Measurements from ENCODE around the gene UBD. TPM values are rescaled to one million over a fixed set of nuclear protein-coding genes. Genes with fewer than 3 reads are reported as not detected.

Gene UBD
- total and polyA plus RNA-seq, 9 of the 15 experiments (the other 6 are each of a cell fraction or from before 2014, with no cell fraction given) = not detected

- Histone ChIP-seq H3K4me1 (replicated peaks in 1 of 2; ENCODE audit: control insufficient read depth in 2 of 2, insufficient read depth in 2 of 2, low read length in 2 of 2) (no peaks in the 10 kb centered on the region; a peak in 1 of 5 replicates), H3K4me2 (ENCODE audit: insufficient read depth, low read length) (no peak overlapping the region), H3K27ac (ENCODE audit: extremely low read depth, low read depth, low read length) (no peak overlapping the region), H3K9me3 (replicated peaks; ENCODE audit: control insufficient read depth, insufficient read depth, low read depth, low read length) (no peaks in the 10 kb centered on the region), H4K20me1 (replicated peaks; ENCODE audit: control insufficient read depth, insufficient read depth, low read length) (no peaks in the 10 kb centered on the region), H3K9ac (ENCODE audit: insufficient read depth in 1 of 2, low read depth in 2 of 2, low read length in 2 of 2) (no peak overlapping the region), H3K36me3 (ENCODE audit: control insufficient read depth, insufficient read depth, low read length) (no peaks in the 10 kb centered on the region), H3K79me2 (ENCODE audit: control insufficient read depth, insufficient read depth, low read length) (no peaks in the 10 kb centered on the region), H2AFZ (ENCODE audit: low read depth, low read length) (no peak overlapping the region), H3K9me1 (ENCODE audit: control insufficient read depth, insufficient read depth, low read length) (no peaks in the 10 kb centered on the region), H3K27me3 (ENCODE audit: control insufficient read depth in 2 of 2, insufficient read depth in 2 of 2, low read length in 2 of 2) (peaks cover 7 to 9% of the 10 kb centered on the region in 2 experiments), H3K4me3 (no peak overlapping the region)
- FAIRE-seq = no peak
- DNase-seq (ENCODE audit: extremely low read depth in 1 of 4, low spot score in 3 of 4) = no peak
- in situ Hi-C loops (cut with MboI) = no loop called here
- POLR2A ChIA-PET = no interaction called here
- BruUV-seq (replicated peaks) = no TSS peak
- WGBS (ENCODE audit: insufficient coverage, low coverage, missing lambda C conversion rate) = 2% methylated on average over 2 of the region's 2 CpGs
- ATAC-seq = no peak
- intact Hi-C loops (cut with micrococcal nuclease) = no loop called here
- CTCF ChIA-PET (ENCODE audit: low intra/inter-chr PET ratio) = no interaction called here
- TF ChIP-seq MLLT1 (IDR thresholded peaks at IDR 0.05) (no peak), ZNF512 (tag; IDR thresholded peaks at IDR 0.05) (no peak), SAFB2 (IDR thresholded peaks at IDR 0.05; ENCODE audit: borderline replicate concordance, low read depth, low read length, severe bottlenecking) (no peak), TSHZ1 (CRISPR knock-in tag; IDR thresholded peaks at IDR 0.05) (no peak), NCOA4 (IDR thresholded peaks at IDR 0.05; ENCODE audit: partially characterized antibody) (no peak), KLF16 (IDR thresholded peaks at IDR 0.05) (no peak), ZBTB33 (CRISPR knock-in tag; IDR thresholded peaks at IDR 0.05) (no peak), ZNF311 (CRISPR knock-in tag; IDR thresholded peaks at IDR 0.05) (no peak), FOXP4 (CRISPR knock-in tag; IDR thresholded peaks at IDR 0.05; ENCODE audit: borderline replicate concordance) (no peak), NELFE (IDR thresholded peaks at IDR 0.05; ENCODE audit: insufficient read depth, insufficient read length) (no peak), NUFIP1 (IDR thresholded peaks at IDR 0.05; ENCODE audit: partially characterized antibody) (no peak), TCF3 (CRISPR knock-in tag; IDR thresholded peaks at IDR 0.05) (no peak)
Observed at GRCh38 chr6:29524044-29524443, 35.5 kb downstream of the UBD start.
